ENCODE measurements around the gene DIO1. TPM values are rescaled to one million over a fixed set of nuclear protein-coding genes. Genes with fewer than 3 reads are reported as not detected.

Gene DIO1
- total RNA-seq, 1 experiment from 2014 or later, result not detected

DNA sequence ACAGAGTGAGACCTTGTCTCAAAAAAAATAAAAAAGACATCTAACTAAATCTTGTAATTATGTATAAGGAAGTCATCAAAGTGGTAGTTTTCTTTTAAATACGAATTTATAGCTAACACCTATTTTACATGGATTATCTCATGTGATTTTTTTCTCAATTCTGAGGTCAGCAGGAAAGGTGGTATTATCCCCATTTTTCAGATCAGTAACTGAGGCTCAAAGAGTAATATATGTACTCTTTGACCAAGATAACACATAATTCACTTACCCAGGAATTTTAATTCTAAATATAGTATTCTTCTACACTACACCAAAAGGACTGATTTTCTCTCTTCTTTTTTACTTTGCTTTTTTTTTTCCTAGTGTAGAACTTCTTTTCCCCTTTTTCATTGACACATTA is 42.4 kb downstream of the DIO1 start:
- Histone ChIP-seq H3K27me3 (replicated peaks; ENCODE audit: insufficient read depth, low read depth, low read length, poor library complexity) (no peaks in the 10 kb centered on the region), H3K4me3 (ENCODE audit: low read depth, low read length, poor library complexity, severe bottlenecking) (no peak overlapping the region), H3K4me1 (ENCODE audit: insufficient read depth, low read length, poor library complexity, severe bottlenecking) (no peaks in the 10 kb centered on the region), H3K9me3 (ENCODE audit: low read depth, low read length, poor library complexity, severe bottlenecking) (peaks cover 4% of the 10 kb centered on the region), H3K27ac (ENCODE audit: low read depth, low read length, poor library complexity, severe bottlenecking) (no peak overlapping the region), H3K36me3 (ENCODE audit: insufficient read depth, low read length, poor library complexity, severe bottlenecking) (peaks cover 19% of the 10 kb centered on the region)
- CTCF ChIA-PET, result interaction anchor here (0.7 kb wide), 1 partner anchor 10 kb away, joined by 3 read pairs; the partner anchor contains the start of gene LRRC42
- no TSS peak for BruUV-seq (replicated peaks)
- POLR2A ChIA-PET (ENCODE audit: low non-redundant PET), result no interaction called here
- TF ChIP-seq, protein P1, sequence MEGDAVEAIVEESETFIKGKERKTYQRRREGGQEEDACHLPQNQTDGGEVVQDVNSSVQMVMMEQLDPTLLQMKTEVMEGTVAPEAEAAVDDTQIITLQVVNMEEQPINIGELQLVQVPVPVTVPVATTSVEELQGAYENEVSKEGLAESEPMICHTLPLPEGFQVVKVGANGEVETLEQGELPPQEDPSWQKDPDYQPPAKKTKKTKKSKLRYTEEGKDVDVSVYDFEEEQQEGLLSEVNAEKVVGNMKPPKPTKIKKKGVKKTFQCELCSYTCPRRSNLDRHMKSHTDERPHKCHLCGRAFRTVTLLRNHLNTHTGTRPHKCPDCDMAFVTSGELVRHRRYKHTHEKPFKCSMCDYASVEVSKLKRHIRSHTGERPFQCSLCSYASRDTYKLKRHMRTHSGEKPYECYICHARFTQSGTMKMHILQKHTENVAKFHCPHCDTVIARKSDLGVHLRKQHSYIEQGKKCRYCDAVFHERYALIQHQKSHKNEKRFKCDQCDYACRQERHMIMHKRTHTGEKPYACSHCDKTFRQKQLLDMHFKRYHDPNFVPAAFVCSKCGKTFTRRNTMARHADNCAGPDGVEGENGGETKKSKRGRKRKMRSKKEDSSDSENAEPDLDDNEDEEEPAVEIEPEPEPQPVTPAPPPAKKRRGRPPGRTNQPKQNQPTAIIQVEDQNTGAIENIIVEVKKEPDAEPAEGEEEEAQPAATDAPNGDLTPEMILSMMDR (conservative IDR thresholded peaks at IDR 0.05; ENCODE audit: low read depth, low read length), result no peak
- no peak for TF ChIP-seq EZH2 (IDR thresholded peaks at IDR 0.05; ENCODE audit: borderline replicate concordance, low read depth, low read length, poor library complexity, severe bottlenecking)
- no peak for DNase-seq (ENCODE audit: low spot score)
- intact Hi-C loops (cut with micrococcal nuclease; ENCODE audit: unreplicated experiment), result no loop called here

DNA sequence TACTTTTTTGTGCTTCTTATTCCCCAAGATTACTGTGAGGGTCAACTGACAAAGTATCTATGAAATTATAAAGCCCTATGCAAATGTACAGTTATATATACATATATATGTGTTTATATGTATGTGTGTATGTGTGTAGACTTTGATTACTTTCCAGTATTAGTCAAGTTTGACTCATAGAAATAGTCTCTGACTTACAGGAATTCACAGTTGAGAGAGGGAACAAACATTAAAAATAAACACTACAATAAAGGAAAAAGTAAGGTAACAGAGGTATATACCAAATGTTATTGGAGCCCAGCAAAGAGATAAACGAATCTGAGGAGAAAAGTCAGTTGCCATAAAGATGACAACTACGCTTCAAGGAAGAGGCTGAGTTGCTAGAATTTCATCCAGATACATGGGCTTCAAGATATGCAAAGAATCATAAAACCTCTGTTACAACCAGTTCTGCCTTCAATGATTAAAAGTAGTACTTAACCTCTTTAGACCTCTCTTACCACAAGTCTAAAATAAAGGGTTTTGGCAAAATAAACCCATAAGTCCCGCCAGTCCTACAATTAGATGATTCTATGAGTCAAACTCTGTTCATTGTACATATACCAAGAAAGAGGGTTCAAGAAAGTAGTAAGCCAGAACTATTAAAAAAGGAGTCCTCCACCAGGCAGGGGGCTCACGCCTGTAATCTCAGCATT is 44.3 kb downstream of the DIO1 start:
- DNase-seq (ENCODE audit: low spot score), result no peak
- CTCF ChIA-PET, result no interaction called here
- no TSS peak for BruUV-seq (replicated peaks)
- TF ChIP-seq, protein P1 (conservative IDR thresholded peaks at IDR 0.05; ENCODE audit: low read depth, low read length), result no peak
- TF ChIP-seq EZH2 (IDR thresholded peaks at IDR 0.05; ENCODE audit: borderline replicate concordance, low read depth, low read length, poor library complexity, severe bottlenecking), result no peak
- Histone ChIP-seq H3K9me3 (ENCODE audit: low read depth, low read length, poor library complexity, severe bottlenecking) (peaks cover 4% of the 10 kb centered on the region), H3K27me3 (replicated peaks; ENCODE audit: insufficient read depth, low read depth, low read length, poor library complexity) (no peaks in the 10 kb centered on the region), H3K36me3 (ENCODE audit: insufficient read depth, low read length, poor library complexity, severe bottlenecking) (peaks cover 16% of the 10 kb centered on the region), H3K27ac (ENCODE audit: low read depth, low read length, poor library complexity, severe bottlenecking) (no peak overlapping the region), H3K4me3 (ENCODE audit: low read depth, low read length, poor library complexity, severe bottlenecking) (no peak overlapping the region), H3K4me1 (ENCODE audit: insufficient read depth, low read length, poor library complexity, severe bottlenecking) (no peaks in the 10 kb centered on the region)
- intact Hi-C loops (cut with micrococcal nuclease; ENCODE audit: unreplicated experiment), result no loop called here
- POLR2A ChIA-PET (ENCODE audit: low non-redundant PET), result no interaction called here

DNA sequence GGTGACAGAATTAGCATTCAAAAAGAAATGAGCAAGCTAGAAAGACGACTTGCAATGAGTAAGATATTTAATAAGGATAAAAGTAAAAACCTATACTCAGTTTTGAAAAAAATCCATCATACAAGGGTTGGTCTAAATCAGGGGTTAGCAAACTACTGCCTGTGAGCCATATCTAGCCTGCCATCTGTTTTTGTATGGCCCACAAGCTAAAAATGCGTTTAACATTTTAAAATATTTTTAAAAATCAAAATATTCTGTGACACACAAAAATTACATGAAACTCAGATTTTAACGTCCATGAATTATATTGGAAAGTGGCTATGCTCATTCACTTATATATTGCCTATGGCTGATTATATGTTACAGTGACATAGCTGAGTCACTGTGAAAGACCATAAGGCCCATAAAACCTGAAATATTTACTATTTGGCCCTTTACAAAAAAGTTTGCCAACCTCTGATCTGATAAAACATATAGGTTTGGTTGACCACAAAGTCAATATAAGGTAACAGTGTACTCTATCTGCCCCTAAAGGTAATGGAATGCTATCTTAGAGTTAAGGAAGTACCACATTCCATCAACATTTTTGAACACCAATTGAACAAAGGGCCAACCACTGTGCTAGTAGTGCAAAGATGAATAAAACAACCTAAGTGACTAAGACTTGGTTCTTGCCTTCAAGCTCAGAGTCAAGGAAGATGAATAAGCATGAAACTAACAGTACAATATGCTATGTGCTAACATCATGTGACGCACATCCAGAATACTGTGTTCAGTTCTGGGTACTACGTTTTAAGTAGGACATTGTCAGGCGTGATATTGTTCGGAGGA is 48.4 kb downstream of the DIO1 start:
- POLR2A ChIA-PET (ENCODE audit: low non-redundant PET), result no interaction called here
- Histone ChIP-seq H3K27me3 (replicated peaks; ENCODE audit: insufficient read depth, low read depth, low read length, poor library complexity) (no peaks in the 10 kb centered on the region), H3K36me3 (ENCODE audit: insufficient read depth, low read length, poor library complexity, severe bottlenecking) (peaks cover 4% of the 10 kb centered on the region), H3K27ac (ENCODE audit: low read depth, low read length, poor library complexity, severe bottlenecking) (no peak overlapping the region), H3K4me1 (ENCODE audit: insufficient read depth, low read length, poor library complexity, severe bottlenecking) (no peaks in the 10 kb centered on the region), H3K9me3 (ENCODE audit: low read depth, low read length, poor library complexity, severe bottlenecking) (no peaks in the 10 kb centered on the region), H3K4me3 (ENCODE audit: low read depth, low read length, poor library complexity, severe bottlenecking) (no peak overlapping the region)
- TF ChIP-seq EZH2 (IDR thresholded peaks at IDR 0.05; ENCODE audit: borderline replicate concordance, low read depth, low read length, poor library complexity, severe bottlenecking), result no peak
- TF ChIP-seq, protein P1 (conservative IDR thresholded peaks at IDR 0.05; ENCODE audit: low read depth, low read length), result no peak
- intact Hi-C loops (cut with micrococcal nuclease; ENCODE audit: unreplicated experiment), result no loop called here
- BruUV-seq (replicated peaks), result no TSS peak
- CTCF ChIA-PET, result interaction anchor here (0.6 kb wide), 1 partner anchor 465 kb away, joined by 9 read pairs; no protein-coding TSS in a partner anchor
- DNase-seq (ENCODE audit: low spot score), result no peak

Data from A673 (cell line).